Body of pancreas (tissue), 4 donors: ENCODE results near the gene TMEM38A.

Experiments
- CTCF ChIP-seq, 7 experiments: fragments of 450-650 bp in 4 of 7; fragments of 200-600 bp in 3 of 7; sonication (generic) in 3 of 7; IDR thresholded peaks; one replicate each; pipeline ENCODE4 v1.5.1; 2016 to 2019; ENCODE audit warnings: antibody characterized with exemption in 7 of 7
- POLR2A ChIP-seq, 3 donors: fragments of 450-650 bp; IDR thresholded peaks; one replicate each; pipeline ENCODE4 v1.6.1; 2016; ENCODE audit warnings: antibody characterized with exemption in 3 of 3, mild to moderate bottlenecking in 2 of 3

- no peak for TF ChIP-seq POLR2A (IDR thresholded peaks at IDR 0.05)
- TF ChIP-seq CTCF (IDR thresholded peaks at IDR 0.05), result no peak
These were observed 1.5 kb upstream of the TMEM38A start for GRCh38 chr19:16659464-16659831.
